ENCODE data around the gene WDR27.

GRCh38 chr6:169695131-169695530, 6.7 kb downstream of the WDR27 start:
- TF ChIP-seq POLR2AphosphoS5 (IDR thresholded peaks at IDR 0.05) (no peak), POLR2A (IDR thresholded peaks at IDR 0.05) (no peak)
